ENCODE results near the gene SMYD3. TPM values are rescaled to one million over a fixed set of nuclear protein-coding genes. Genes with fewer than 3 reads are reported as not detected.

Gene SMYD3
- total RNA-seq, 1 donor from 2014 or later: 23.5 TPM

DNA sequence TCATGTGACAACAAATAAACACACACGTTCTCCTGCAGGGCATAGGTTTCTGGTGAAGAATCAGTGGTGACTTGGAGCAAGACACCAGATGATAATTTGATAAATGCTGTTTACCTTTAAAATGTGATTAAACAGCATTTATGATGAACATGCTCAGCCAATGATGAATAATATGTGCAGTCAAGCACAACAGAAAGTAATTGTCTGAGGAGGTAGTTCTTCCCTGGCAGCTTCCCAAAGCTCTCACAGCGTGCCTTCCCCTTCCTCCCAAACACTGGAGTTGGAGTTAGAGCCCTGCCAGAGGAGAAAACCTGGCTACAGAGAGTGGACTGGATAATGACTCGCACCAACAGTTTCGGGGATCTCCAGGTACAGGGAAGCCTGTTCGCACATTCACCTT lies 463.5 kb downstream of the SMYD3 start:
- Histone ChIP-seq H3K4me3 (ENCODE audit: low read length in 3 of 3) (no peak overlapping the region), H3K27me3 (ENCODE audit: control insufficient read depth in 3 of 3, insufficient read depth in 3 of 3, low read length in 3 of 3) (no peaks in the 10 kb centered on the region), H3K36me3 (ENCODE audit: control insufficient read depth in 3 of 3, insufficient read depth in 3 of 3, low read length in 3 of 3) (no peaks in the 10 kb centered on the region), H3K27ac (ENCODE audit: low read depth, low read length) (no peak overlapping the region), H3K9ac (ENCODE audit: low read depth in 1 of 3, low read length in 3 of 3) (no peak overlapping the region), H3K9me3 (ENCODE audit: control insufficient read depth in 3 of 3, low read length in 3 of 3) (no peaks in the 10 kb centered on the region), H3K4me1 (ENCODE audit: control insufficient read depth in 3 of 3, insufficient read depth in 3 of 3, low read length in 3 of 3) (no peaks in the 10 kb centered on the region)

DNA sequence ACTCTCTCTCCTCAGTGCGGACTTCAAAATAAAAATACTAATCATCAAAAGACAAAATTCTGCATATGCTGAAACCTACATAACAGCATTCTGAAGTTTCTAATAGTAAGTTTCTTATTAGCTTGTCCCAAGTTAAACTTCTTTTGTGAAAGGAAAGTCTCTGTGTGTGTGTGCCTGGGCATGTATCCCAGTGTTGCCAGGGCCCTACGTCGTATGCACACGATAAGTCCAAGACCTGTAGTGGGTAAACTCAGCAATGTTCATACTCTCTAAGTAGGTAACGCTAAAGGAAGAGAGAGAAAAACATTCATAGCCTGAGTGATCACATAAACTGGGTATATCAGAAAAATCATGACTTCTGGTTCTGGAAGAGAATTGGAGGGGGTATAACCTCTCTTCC lies 465.7 kb downstream of the SMYD3 start:
- H3K36me3 ChIP-seq (ENCODE audit: control insufficient read depth in 3 of 3, insufficient read depth in 3 of 3, low read length in 3 of 3): no peaks in the 10 kb centered on the region
- no peak overlapping the region for H3K9ac ChIP-seq (ENCODE audit: low read depth in 1 of 3, low read length in 3 of 3)
- no peaks in the 10 kb centered on the region for H3K4me1 ChIP-seq (ENCODE audit: control insufficient read depth in 3 of 3, insufficient read depth in 3 of 3, low read length in 3 of 3)
- no peaks in the 10 kb centered on the region for H3K9me3 ChIP-seq (ENCODE audit: control insufficient read depth in 3 of 3, low read length in 3 of 3)
- H3K27me3 ChIP-seq (ENCODE audit: control insufficient read depth in 3 of 3, insufficient read depth in 3 of 3, low read length in 3 of 3): no peaks in the 10 kb centered on the region
- no peak overlapping the region for H3K4me3 ChIP-seq (ENCODE audit: low read length in 3 of 3)
- H3K27ac ChIP-seq (ENCODE audit: low read depth, low read length): no peak overlapping the region

DNA sequence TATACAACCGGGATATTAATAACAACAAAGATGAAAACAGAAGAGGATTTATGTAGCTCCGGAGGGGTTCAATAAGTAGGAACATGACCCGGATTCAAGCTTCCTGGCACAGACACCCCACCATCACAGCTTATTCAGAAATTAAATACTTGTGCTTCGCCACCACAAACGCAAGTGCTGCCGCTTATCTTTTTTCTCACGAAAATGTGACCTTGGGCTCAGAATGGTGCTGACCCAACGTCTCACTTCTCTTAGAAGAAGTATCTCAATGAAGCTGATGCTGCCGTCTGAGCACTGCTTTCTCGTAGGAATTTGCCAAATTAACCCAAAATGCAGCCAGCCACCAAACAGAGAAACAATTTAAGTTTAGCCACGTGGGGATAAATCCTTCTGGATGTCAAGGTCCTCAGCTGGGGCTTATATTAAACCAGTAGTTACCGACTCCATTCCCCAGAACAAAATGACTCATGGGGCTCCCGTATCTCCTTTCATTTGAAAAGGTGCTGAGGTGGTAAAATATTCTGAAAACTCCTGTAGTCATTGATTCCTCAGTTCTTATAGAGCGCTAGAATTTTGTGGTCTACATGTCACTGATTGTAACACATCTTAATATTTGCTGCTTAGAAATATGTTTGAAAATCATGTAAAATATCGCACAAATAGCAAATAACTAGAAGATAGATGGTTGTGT lies 466.7 kb downstream of the SMYD3 start:
- no peak overlapping the region for H3K27ac ChIP-seq (ENCODE audit: low read depth, low read length)
- peaks cover 0 to 2% (median under 1%) of the 10 kb centered on the region in 3 donors for H3K4me1 ChIP-seq (ENCODE audit: control insufficient read depth in 3 of 3, insufficient read depth in 3 of 3, low read length in 3 of 3)
- H3K9me3 ChIP-seq (ENCODE audit: control insufficient read depth in 3 of 3, low read length in 3 of 3): no peaks in the 10 kb centered on the region
- H3K9ac ChIP-seq (ENCODE audit: low read depth in 1 of 3, low read length in 3 of 3): no peak overlapping the region
- no peaks in the 10 kb centered on the region for H3K27me3 ChIP-seq (ENCODE audit: control insufficient read depth in 3 of 3, insufficient read depth in 3 of 3, low read length in 3 of 3)
- H3K36me3 ChIP-seq (ENCODE audit: control insufficient read depth in 3 of 3, insufficient read depth in 3 of 3, low read length in 3 of 3): no peaks in the 10 kb centered on the region
- H3K4me3 ChIP-seq (ENCODE audit: low read length in 3 of 3): no peak overlapping the region

DNA sequence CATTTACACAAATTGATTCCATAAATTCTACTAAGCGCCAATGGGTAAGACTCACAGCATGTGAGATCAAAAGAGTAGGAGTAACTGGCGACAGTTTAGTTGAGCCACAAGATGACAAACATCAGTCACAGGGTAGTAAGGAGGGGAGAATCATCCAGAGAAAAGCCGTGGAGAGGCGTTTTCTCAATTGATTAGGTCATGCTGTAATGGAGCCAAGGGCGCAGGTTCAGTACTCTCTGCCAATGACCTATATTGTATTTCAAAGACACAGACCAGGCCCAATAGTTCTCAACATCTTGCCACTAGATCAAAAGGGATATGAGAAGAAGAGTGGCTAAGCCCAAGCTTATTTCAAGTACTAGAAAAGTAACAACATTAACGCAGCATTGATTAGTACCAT lies 467.5 kb downstream of the SMYD3 start:
- H3K9me3 ChIP-seq (ENCODE audit: control insufficient read depth in 3 of 3, low read length in 3 of 3): no peaks in the 10 kb centered on the region
- H3K27me3 ChIP-seq (ENCODE audit: control insufficient read depth in 3 of 3, insufficient read depth in 3 of 3, low read length in 3 of 3): no peaks in the 10 kb centered on the region
- H3K9ac ChIP-seq (ENCODE audit: low read depth in 1 of 3, low read length in 3 of 3): no peak overlapping the region
- H3K4me3 ChIP-seq (ENCODE audit: low read length in 3 of 3): no peak overlapping the region
- H3K27ac ChIP-seq (ENCODE audit: low read depth, low read length): no peak overlapping the region
- peaks cover 0 to 2% (median 2%) of the 10 kb centered on the region in 3 donors for H3K4me1 ChIP-seq (ENCODE audit: control insufficient read depth in 3 of 3, insufficient read depth in 3 of 3, low read length in 3 of 3)
- no peaks in the 10 kb centered on the region for H3K36me3 ChIP-seq (ENCODE audit: control insufficient read depth in 3 of 3, insufficient read depth in 3 of 3, low read length in 3 of 3)

DNA sequence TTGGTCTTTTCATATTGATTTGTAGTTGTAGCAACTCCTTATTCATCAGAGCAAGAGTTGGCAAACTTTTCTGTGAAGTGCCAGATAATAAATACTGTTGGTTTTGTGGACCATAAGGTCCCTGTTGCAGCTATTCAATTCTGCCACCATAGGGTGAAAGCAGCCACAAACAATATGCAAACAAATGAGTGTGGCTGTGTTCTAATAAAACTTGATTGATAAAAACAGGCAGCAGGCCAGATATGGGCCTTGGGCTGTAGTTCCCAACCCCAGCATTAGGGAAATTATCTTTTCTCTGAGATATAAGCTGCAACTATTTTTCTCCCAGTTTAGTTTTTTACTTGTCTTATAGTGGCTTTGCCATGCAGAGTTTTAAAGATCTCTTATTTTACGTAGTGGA lies 469.2 kb downstream of the SMYD3 start:
- Histone ChIP-seq H3K27ac (ENCODE audit: low read depth, low read length) (no peak overlapping the region), H3K9me3 (ENCODE audit: control insufficient read depth in 3 of 3, low read length in 3 of 3) (no peaks in the 10 kb centered on the region), H3K4me3 (ENCODE audit: low read length in 3 of 3) (no peak overlapping the region), H3K9ac (ENCODE audit: low read depth in 1 of 3, low read length in 3 of 3) (no peak overlapping the region), H3K36me3 (ENCODE audit: control insufficient read depth in 3 of 3, insufficient read depth in 3 of 3, low read length in 3 of 3) (no peaks in the 10 kb centered on the region), H3K4me1 (ENCODE audit: control insufficient read depth in 3 of 3, insufficient read depth in 3 of 3, low read length in 3 of 3) (peaks cover 0 to 2% (median 2%) of the 10 kb centered on the region in 3 donors), H3K27me3 (ENCODE audit: control insufficient read depth in 3 of 3, insufficient read depth in 3 of 3, low read length in 3 of 3) (no peaks in the 10 kb centered on the region)

DNA sequence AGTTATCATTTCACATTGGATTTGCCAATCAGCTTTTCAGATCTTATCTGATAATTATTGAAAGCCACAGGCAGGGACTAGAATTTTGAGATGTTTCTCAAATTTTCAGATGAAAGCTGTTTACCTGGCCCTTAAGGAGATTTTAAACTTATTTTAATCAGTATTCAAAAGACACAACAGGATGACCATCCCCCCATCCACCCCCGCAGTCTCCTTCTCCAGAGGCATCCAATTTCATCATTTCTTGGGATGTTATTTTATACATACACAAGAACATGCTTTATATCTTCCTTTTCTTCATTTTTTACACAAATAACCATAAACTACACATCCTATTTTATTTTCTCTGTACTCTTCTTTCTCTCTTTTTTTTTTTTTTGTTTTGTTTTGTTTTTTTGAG lies 470.9 kb downstream of the SMYD3 start:
- Histone ChIP-seq H3K27me3 (ENCODE audit: control insufficient read depth in 3 of 3, insufficient read depth in 3 of 3, low read length in 3 of 3) (no peaks in the 10 kb centered on the region), H3K4me1 (ENCODE audit: control insufficient read depth in 3 of 3, insufficient read depth in 3 of 3, low read length in 3 of 3) (peaks cover 0 to 2% (median 2%) of the 10 kb centered on the region in 3 donors), H3K27ac (ENCODE audit: low read depth, low read length) (no peak overlapping the region), H3K9ac (ENCODE audit: low read depth in 1 of 3, low read length in 3 of 3) (no peak overlapping the region), H3K4me3 (ENCODE audit: low read length in 3 of 3) (no peak overlapping the region), H3K9me3 (ENCODE audit: control insufficient read depth in 3 of 3, low read length in 3 of 3) (no peaks in the 10 kb centered on the region), H3K36me3 (ENCODE audit: control insufficient read depth in 3 of 3, insufficient read depth in 3 of 3, low read length in 3 of 3) (no peaks in the 10 kb centered on the region)

DNA sequence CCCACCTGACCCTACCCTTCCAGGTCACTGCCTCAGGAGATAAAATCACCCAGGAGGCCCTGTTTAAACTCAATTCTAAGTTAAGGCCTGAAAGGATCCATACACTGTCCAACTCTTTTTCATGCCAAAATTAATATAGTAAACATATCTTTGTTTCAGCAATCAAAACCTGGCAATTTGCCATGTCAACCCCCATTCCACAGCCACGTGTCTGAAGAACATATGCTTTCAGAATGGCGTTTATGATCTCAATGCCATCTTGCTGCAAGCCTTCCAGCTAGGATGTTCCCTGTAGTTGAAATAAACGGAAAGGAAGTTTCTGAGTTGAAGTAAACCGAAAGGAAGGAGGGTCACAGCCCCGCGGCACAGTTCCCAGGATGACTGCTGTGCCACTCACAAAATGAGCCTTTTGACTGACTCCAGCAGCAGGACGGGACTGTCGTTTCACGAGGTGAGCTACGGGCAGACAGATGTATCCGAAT lies 472.0 kb downstream of the SMYD3 start:
- peak overlapping the region in 1 of 3 donors; percentile 18 for H3K9ac ChIP-seq (ENCODE audit: low read depth in 1 of 3, low read length in 3 of 3)
- peaks cover 0 to 2% (median 2%) of the 10 kb centered on the region in 3 donors for H3K4me1 ChIP-seq (ENCODE audit: control insufficient read depth in 3 of 3, insufficient read depth in 3 of 3, low read length in 3 of 3)

DNA sequence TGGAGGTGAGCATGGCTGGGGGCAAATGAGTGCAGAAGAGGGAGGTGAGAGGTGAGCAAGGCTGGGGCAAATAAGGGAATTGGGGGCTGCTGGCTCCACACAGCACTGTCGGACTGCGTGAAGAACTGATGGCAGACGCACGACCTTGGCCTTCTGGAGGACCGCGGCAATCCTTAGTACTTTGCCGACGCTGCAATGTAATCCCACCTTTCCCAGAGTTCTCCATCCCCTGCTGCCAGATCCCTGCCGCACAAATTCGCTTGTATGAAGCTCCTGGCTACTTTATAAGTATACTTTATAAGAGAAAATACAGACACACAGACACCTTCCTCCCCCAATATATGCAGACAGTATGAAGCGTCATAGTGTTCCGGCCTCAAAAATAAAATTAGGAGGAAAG lies 472.4 kb downstream of the SMYD3 start:
- Histone ChIP-seq H3K4me3 (ENCODE audit: low read length in 3 of 3) (no peak overlapping the region), H3K36me3 (ENCODE audit: control insufficient read depth in 3 of 3, insufficient read depth in 3 of 3, low read length in 3 of 3) (no peaks in the 10 kb centered on the region), H3K9ac (ENCODE audit: low read depth in 1 of 3, low read length in 3 of 3) (no peak overlapping the region), H3K27me3 (ENCODE audit: control insufficient read depth in 3 of 3, insufficient read depth in 3 of 3, low read length in 3 of 3) (no peaks in the 10 kb centered on the region), H3K27ac (ENCODE audit: low read depth, low read length) (no peak overlapping the region), H3K9me3 (ENCODE audit: control insufficient read depth in 3 of 3, low read length in 3 of 3) (no peaks in the 10 kb centered on the region), H3K4me1 (ENCODE audit: control insufficient read depth in 3 of 3, insufficient read depth in 3 of 3, low read length in 3 of 3) (peaks cover 0 to 2% (median 2%) of the 10 kb centered on the region in 3 donors)

More for the DNA sequence above, 472.0 kb downstream of the SMYD3 start:
- no peak overlapping the region for H3K27ac ChIP-seq (ENCODE audit: low read depth, low read length)
- peak overlapping the region in 1 of 3 donors; percentile 8 for H3K4me3 ChIP-seq (ENCODE audit: low read length in 3 of 3)
- H3K36me3 ChIP-seq (ENCODE audit: control insufficient read depth in 3 of 3, insufficient read depth in 3 of 3, low read length in 3 of 3): no peaks in the 10 kb centered on the region
- no peaks in the 10 kb centered on the region for H3K9me3 ChIP-seq (ENCODE audit: control insufficient read depth in 3 of 3, low read length in 3 of 3)
- H3K27me3 ChIP-seq (ENCODE audit: control insufficient read depth in 3 of 3, insufficient read depth in 3 of 3, low read length in 3 of 3): no peaks in the 10 kb centered on the region

DNA sequence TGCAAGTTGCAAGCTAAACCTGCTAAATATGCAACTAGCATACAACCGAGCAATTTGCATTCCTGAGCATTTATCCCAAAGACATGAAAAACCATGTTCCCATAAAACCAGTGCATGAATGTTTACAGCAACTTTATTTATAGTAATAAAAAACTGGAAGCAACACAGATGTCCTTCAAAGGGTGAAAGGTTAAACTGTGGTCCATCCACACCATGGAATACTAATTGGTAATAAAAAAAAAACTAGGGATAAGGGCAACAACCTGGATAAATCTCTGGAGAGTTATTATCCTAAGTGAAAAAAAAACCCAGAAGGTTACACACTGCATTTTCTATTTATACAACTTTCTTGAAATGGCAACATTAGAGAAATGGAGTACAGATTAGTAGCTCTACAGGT lies 474.1 kb downstream of the SMYD3 start:
- no peak overlapping the region for H3K27ac ChIP-seq (ENCODE audit: low read depth, low read length)
- no peaks in the 10 kb centered on the region for H3K36me3 ChIP-seq (ENCODE audit: control insufficient read depth in 3 of 3, insufficient read depth in 3 of 3, low read length in 3 of 3)
- no peak overlapping the region for H3K9ac ChIP-seq (ENCODE audit: low read depth in 1 of 3, low read length in 3 of 3)
- H3K27me3 ChIP-seq (ENCODE audit: control insufficient read depth in 3 of 3, insufficient read depth in 3 of 3, low read length in 3 of 3): no peaks in the 10 kb centered on the region
- no peak overlapping the region for H3K4me3 ChIP-seq (ENCODE audit: low read length in 3 of 3)
- peaks cover 0 to 2% (median 2%) of the 10 kb centered on the region in 3 donors for H3K4me1 ChIP-seq (ENCODE audit: control insufficient read depth in 3 of 3, insufficient read depth in 3 of 3, low read length in 3 of 3)
- no peaks in the 10 kb centered on the region for H3K9me3 ChIP-seq (ENCODE audit: control insufficient read depth in 3 of 3, low read length in 3 of 3)

DNA sequence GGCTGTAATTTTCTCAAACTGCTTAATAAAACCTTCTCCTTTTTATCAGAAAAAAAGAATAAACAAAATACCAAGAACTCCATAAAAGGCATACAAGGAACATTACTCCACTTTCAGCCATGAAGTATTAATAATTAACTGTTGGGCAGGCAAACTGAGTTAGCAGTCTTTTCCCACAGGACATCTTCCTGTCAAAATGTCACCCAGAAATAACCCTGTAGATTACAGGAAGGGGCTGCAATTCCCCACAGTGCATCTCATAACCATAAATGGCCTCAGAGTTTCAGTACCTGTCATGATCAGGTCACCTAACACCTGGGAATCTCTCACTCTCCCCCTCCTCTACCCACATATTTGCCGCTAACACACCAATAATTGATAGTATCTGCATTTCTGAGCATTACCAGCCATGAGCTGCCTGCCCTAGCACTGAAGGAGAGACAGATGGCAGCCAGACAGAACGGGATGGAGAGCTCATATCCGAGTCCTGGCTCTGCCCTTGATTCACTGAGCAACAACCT lies 475.0 kb downstream of the SMYD3 start:
- H3K4me3 ChIP-seq (ENCODE audit: low read length in 3 of 3): no peak overlapping the region
- no peaks in the 10 kb centered on the region for H3K36me3 ChIP-seq (ENCODE audit: control insufficient read depth in 3 of 3, insufficient read depth in 3 of 3, low read length in 3 of 3)
- no peak overlapping the region for H3K9ac ChIP-seq (ENCODE audit: low read depth in 1 of 3, low read length in 3 of 3)
- no peak overlapping the region for H3K27ac ChIP-seq (ENCODE audit: low read depth, low read length)
- no peaks in the 10 kb centered on the region for H3K9me3 ChIP-seq (ENCODE audit: control insufficient read depth in 3 of 3, low read length in 3 of 3)
- peaks cover 0 to 2% (median 2%) of the 10 kb centered on the region in 3 donors for H3K4me1 ChIP-seq (ENCODE audit: control insufficient read depth in 3 of 3, insufficient read depth in 3 of 3, low read length in 3 of 3)
- no peaks in the 10 kb centered on the region for H3K27me3 ChIP-seq (ENCODE audit: control insufficient read depth in 3 of 3, insufficient read depth in 3 of 3, low read length in 3 of 3)

Data from skeletal muscle tissue (tissue), 4 donors.